Neural cell (in vitro differentiated cells): ENCODE measurements around the gene PRKCQ.

Experiments
- CTCF ChIP-seq: fragments of 450-650 bp; IDR thresholded peaks from 2 replicates; pipeline ENCODE4 v1.5.1; 2014; ENCODE audit warnings: antibody characterized with exemption, mild to moderate bottlenecking, moderate library complexity; ENCODE audit not compliant: poor library complexity, severe bottlenecking
- POLR2AphosphoS5 ChIP-seq: IDR thresholded peaks from 2 replicates; pipeline ENCODE4 v1.6.1; 2012
- TAF1 ChIP-seq: IDR thresholded peaks from 2 replicates; pipeline ENCODE4 v1.6.1; 2012; ENCODE audit warnings: low read depth
- TF ChIP-seq, protein P1 (sequence below): IDR thresholded peaks from 2 replicates; pipeline ENCODE4 v1.6.1; 2012; ENCODE audit warnings: borderline replicate concordance

DNA sequence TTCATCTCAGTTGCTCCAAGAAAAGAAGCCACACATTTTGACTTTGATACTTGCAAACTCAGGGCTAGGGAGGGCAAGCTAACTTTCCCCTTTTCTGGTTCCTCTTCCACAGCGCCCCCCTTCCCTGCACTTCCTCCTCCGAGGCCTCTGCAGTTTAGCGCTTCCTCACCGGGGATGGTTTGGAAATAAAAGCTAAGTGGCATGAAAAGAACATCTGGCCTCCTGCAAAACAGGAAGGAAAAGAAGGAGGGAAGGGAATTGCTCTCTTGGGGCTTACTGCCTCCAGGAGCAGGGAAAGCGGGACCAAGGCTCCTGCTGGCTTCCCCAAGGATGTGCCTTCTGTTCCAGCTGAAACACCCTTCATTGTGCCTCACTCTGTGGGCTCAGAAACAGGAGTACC is 42.3 kb downstream of the PRKCQ start:
- TF ChIP-seq TAF1 = no peak
- no peak for TF ChIP-seq CTCF
- TF ChIP-seq, protein P1, sequence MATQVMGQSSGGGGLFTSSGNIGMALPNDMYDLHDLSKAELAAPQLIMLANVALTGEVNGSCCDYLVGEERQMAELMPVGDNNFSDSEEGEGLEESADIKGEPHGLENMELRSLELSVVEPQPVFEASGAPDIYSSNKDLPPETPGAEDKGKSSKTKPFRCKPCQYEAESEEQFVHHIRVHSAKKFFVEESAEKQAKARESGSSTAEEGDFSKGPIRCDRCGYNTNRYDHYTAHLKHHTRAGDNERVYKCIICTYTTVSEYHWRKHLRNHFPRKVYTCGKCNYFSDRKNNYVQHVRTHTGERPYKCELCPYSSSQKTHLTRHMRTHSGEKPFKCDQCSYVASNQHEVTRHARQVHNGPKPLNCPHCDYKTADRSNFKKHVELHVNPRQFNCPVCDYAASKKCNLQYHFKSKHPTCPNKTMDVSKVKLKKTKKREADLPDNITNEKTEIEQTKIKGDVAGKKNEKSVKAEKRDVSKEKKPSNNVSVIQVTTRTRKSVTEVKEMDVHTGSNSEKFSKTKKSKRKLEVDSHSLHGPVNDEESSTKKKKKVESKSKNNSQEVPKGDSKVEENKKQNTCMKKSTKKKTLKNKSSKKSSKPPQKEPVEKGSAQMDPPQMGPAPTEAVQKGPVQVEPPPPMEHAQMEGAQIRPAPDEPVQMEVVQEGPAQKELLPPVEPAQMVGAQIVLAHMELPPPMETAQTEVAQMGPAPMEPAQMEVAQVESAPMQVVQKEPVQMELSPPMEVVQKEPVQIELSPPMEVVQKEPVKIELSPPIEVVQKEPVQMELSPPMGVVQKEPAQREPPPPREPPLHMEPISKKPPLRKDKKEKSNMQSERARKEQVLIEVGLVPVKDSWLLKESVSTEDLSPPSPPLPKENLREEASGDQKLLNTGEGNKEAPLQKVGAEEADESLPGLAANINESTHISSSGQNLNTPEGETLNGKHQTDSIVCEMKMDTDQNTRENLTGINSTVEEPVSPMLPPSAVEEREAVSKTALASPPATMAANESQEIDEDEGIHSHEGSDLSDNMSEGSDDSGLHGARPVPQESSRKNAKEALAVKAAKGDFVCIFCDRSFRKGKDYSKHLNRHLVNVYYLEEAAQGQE = no peak
- TF ChIP-seq POLR2AphosphoS5 = no peak
